ENCODE data around the gene RGS14.
"Not testable (repeated sequence)": the region's sequence is repeated elsewhere in the genome, so short reads cannot be mapped to it uniquely, and the experiment has no call there.

Gene RGS14

DNA sequence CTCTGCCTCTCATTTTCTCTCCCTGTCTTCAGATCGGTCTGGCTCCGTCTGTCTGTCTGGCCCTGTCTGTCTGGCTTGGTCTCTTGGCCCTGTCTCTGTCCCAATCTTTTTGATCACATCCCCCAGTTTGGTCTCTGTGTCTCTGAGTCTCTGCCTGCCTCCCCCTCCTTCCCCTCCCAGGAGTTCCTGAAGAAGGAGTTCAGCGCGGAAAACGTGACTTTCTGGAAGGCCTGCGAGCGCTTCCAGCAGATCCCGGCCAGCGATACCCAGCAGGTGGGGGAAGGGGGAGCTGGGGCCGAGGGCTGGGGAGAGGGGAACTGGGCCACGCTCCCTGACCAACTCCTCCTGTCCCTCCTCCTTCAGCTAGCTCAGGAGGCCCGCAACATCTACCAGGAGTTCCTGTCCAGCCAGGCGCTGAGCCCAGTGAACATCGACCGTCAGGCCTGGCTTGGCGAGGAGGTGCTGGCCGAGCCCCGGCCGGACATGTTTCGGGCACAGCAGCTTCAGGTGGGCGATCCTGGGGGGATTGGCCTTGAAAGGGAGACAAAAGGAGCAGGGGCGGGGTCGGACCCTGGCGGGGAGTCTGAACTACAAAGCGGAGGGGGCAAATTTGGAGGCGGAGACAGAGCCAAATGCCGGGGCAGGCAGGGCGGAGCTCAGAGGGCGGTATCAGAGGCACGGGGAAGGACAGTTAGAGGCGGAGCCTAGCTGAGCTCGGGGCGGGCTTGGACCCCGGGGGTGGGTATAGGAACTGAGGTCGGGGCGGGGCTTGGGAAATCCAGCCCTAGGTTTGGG is 9.0 kb downstream of the RGS14 start:
- DNase-seq (ENCODE audit: low spot score), result no peak

DNA sequence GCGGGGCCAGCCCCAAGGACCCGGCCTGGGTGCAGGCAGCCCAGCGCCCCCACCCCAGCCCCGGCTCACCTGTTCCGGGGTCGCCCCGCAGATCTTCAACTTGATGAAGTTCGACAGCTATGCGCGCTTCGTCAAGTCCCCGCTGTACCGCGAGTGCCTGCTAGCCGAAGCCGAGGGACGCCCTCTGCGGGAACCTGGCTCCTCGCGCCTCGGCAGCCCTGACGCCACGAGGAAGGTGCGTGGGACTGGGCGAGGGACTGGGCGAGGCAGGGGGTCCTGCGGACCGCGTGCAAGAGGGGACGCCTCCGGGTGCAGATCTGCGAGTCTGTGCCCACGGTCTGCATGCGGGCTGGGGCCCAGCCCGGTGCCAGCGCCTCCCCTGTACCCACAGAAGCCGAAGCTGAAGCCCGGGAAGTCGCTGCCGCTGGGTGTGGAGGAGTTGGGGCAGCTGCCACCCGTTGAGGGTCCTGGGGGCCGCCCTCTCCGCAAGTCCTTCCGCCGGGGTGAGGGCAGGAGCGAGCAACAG is 9.7 kb downstream of the RGS14 start:
- DNase-seq (ENCODE audit: low spot score), result no peak

GRCh38 chr5:177367981-177368868 is 10.5 kb downstream of the RGS14 start:
- no peak for DNase-seq (ENCODE audit: low spot score)

GRCh38 chr5:177368869-177369644 is 11.3 kb downstream of the RGS14 start:
- DNase-seq (ENCODE audit: low spot score), result peak; percentile 65

- DNase-seq (ENCODE audit: low spot score), result peak; percentile 59
These were observed 12.1 kb downstream of the RGS14 start for GRCh38 chr5:177369645-177370440.

DNA sequence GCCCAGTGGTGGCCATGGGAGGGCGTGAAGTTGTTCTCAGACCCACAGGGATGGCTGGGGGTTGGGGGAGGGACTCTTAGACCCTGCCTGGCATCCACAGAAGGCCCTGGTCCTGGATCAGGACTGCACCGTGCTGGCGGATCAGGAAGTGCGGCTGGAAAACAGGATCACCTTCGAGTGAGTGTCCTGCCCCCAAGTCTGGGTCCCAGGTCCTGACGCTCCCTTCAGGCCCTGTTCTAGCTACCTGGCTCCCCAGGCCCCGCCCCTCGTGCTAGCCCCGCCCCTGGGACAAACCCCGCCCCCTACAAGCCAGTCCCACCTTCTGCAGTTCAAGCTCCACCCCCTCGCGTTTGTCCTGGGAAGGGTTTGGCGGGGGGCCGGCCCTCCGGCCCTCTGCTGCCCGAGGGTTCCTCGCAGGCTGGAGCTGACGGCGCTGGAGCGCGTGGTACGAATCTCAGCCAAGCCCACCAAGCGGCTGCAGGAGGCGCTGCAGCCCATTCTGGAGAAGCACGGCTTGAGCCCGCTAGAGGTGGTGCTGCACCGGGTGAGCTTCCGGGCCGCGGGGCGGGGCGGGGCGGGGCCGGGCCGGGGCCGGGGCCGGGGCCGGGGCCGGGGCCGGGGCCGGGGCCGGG is 12.9 kb downstream of the RGS14 start:
- DNase-seq (ENCODE audit: low spot score), result peak; percentile 72

DNA sequence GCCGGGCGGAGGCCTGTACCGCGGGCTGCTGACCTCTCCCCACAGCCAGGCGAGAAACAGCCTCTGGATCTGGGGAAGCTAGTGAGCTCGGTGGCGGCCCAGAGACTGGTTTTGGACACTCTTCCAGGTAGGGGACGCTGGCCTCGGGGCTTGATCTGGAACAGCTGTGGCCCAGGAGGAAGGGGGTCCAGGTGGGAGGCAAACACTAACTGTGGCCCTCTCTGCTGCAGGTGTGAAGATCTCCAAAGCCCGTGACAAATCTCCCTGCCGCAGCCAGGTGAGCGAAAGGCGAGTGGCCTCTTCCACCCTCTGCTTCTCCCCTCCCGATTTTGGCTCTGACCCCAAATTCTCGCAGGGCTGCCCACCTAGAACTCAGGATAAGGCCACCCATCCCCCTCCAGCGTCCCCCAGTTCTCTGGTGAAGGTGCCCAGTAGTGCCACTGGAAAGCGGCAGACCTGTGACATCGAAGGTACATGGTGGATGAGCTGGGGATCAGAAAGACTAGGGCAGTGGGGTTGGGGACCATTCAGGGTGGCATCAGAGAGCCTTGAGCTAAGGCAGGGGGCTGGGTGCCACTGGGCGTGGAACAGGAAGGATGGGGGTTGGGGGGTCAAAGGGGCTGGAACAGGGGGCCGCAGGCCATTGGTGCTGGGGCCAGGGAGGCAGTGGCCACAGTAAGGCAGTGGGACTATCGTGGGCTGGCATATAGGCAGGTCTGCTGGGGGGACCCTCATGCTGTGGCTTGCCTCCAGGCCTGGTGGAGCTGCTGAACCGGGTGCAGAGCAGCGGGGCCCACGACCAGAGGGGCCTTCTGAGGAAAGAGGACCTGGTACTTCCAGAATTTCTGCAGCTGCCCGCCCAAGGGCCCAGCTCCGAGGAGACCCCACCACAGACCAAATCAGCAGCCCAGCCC is 13.7 kb downstream of the RGS14 start:
- DNase-seq (ENCODE audit: low spot score), result no peak

DNA sequence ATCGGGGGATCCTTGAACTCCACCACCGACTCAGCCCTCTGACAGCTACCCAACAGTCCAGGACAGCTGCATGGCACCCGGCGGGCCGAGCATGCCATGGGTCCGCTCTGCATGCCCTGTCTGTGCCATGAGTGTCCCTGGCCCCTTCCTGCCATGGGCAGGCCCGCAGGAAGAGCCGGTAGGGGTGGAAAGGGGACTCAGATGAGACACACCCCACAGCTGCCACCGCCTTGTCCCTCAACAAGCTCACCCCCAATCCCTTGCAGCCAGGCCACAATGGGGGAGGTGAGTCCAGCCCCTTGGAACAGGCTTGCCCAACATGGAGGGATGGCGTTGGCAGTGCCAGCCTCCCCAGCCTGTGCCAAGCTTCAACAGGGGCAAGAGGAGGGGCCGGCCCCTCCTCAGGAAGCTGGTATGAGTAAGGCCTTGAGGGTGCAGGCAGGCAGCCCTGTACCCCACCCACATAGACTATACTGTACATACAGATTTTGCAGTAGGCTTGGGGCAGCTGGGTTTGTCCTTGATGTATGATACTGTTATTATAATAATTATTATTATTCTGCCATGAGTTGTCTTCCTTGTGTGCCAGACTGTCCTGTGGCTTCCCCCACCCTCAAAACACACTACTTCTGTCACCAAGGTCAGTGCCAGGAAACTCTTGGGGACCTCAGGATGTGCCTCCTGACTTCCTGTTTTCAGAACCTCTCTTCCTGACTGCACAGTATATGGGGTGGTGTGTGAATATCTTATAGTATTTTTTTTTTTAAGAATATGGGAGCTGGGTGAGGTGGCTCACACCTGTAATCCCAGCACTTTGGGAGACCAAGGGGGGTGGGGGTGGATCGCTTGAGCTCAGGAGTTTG is 14.5 kb downstream of the RGS14 start:
- no peak for DNase-seq (ENCODE audit: low spot score)

DNA sequence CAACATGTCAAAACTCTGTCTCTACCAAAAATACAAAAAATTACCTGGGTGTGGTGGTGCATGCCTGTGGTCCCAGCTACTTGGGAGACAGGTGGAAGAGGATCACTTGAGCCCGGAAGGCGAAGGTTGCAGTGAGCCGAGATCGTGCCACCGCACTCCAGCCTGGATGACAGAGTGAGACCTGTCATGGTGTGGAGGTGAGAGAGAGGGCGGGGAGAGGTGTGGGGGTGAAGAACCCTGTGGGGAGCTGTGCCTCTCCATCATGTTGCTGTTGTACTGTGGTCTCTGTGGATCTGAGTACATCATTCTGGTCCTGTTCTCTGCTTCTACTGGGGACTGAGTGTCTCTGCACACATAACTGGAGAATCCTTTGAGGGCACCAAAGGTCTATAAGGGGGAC is 15.2 kb downstream of the RGS14 start:
- DNase-seq (ENCODE audit: low spot score), result no peak

- DNase-seq (ENCODE audit: low spot score), result no peak
These were observed 16.1 kb downstream of the RGS14 start for GRCh38 chr5:177373806-177374205.

GRCh38 chr5:177374211-177374610 is 16.5 kb downstream of the RGS14 start:
- DNase-seq (ENCODE audit: low spot score), result no peak

GRCh38 chr5:177375516-177375915 is 17.8 kb downstream of the RGS14 start:
- DNase-seq (ENCODE audit: low spot score), result not testable (repeated sequence)

DNA sequence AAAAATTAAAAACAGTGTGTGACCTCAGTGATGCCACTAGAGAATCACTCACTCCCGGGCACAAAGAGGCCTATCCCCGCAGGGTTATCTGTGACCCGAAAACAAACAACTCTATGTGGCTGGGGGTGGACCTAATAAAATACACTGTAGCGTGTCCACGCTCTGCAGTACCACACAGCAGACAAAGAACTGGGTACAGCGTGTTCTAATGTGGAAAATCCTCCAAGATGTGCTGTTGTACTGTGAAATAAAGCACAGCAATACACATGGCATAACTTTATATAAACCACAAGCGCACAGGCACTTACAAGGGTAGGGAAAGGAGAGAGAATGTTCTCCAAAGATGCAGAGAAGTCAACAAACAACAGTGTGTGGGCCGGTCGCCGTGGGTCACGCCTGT is 18.4 kb downstream of the RGS14 start:
- DNase-seq (ENCODE audit: low spot score), result no peak

- no peak for DNase-seq (ENCODE audit: low spot score)
These were observed 20.4 kb downstream of the RGS14 start for GRCh38 chr5:177377851-177378776.

DNA sequence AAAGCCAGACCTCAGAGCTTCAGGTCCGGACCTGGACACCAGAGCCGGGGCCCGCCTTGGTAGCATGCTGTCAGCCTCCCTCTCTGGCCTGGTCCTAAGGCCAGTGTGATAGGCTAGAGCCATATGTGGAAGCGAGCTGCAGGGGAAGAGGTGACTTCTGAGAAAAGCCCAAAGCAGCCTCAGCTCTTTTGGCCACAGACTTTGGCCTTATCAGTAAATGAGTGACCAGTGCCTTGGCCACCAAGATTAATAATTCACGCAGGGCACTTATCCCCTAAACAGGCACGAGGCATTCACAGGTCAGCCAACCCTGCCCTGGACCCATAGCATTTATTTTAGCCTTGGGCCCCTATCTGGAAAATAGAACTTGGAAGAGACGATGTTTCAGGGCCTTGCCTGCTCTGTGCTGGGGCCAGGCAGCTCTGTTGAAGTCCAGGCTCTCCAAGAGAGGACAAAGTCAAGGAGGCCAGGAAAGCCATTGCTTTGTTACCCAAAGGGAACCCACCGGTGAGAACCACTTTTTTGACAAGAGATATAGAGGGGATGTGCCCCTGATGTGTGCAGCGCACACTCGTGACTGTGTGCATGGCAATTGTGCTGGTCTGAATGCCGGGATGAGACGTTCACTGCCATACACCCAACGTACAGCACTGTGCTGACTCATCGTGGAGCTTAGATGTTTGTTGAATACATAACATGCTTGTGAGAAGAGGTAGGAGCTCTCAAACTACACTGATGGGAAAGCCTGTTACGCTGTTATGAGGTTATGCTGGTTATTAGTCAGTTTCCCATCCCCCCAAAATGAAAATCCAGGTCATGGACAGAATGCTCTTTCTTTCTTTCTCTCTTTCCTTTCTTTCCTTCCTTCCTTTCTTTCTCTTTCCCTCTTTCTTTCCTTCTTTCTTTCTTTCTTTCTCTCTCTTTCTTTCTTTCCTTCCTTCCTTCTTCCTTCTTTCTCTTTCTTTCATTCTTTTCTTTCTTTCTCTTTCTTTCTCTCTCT is 21.5 kb downstream of the RGS14 start:
- no peak for DNase-seq (ENCODE audit: low spot score)

GRCh38 chr5:177380805-177381126 is 23.0 kb downstream of the RGS14 start:
- DNase-seq (ENCODE audit: low spot score), result no peak
